Gastrocnemius medialis (tissue), 4 donors: ENCODE results near the gene C2orf76.

Experiments used
- POLR2A ChIP-seq, 2 donors: fragments of 450-650 bp; IDR thresholded peaks; one replicate each; pipeline ENCODE4 v1.6.1; 2017; ENCODE audit warnings: antibody characterized with exemption in 2 of 2, mild to moderate bottlenecking in 2 of 2, moderate library complexity in 2 of 2
- TF ChIP-seq, protein P1 (sequence below), 5 experiments: fragments of 450-650 bp in 3 of 5; fragments of 200-600 bp in 2 of 5; sonication (generic) in 2 of 5; IDR thresholded peaks in 4 of 5; conservative IDR thresholded peaks in 1 of 5; 1 replicate in 4 of 5; 2 replicates in 1 of 5; pipeline ENCODE4 v1.5.1; 2016 to 2019; ENCODE audit warnings: antibody characterized with exemption in 5 of 5, mild to moderate bottlenecking in 3 of 5, moderate library complexity in 3 of 5

DNA sequence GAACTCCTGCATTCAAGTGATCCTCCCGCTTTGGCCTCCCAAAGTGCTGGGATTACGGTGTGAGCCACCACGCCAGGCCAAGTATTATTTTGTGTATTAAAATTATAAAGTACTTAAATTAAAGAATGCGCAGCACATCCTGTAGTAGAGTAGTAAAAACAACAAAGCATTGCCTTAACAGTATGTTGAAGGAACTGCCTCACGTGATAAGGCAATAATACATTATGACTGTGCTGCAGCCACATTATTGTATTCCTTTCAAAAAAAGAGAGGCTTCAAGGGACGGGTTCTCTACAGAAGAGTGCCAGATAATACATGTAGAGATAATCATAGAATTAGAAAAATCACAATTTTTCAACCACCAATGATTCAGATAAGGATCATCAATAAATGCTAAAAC lies 33.7 kb downstream of the C2orf76 start:
- TF ChIP-seq, protein P1, sequence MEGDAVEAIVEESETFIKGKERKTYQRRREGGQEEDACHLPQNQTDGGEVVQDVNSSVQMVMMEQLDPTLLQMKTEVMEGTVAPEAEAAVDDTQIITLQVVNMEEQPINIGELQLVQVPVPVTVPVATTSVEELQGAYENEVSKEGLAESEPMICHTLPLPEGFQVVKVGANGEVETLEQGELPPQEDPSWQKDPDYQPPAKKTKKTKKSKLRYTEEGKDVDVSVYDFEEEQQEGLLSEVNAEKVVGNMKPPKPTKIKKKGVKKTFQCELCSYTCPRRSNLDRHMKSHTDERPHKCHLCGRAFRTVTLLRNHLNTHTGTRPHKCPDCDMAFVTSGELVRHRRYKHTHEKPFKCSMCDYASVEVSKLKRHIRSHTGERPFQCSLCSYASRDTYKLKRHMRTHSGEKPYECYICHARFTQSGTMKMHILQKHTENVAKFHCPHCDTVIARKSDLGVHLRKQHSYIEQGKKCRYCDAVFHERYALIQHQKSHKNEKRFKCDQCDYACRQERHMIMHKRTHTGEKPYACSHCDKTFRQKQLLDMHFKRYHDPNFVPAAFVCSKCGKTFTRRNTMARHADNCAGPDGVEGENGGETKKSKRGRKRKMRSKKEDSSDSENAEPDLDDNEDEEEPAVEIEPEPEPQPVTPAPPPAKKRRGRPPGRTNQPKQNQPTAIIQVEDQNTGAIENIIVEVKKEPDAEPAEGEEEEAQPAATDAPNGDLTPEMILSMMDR (IDR thresholded peaks at IDR 0.05 in 4 of 5, conservative IDR thresholded peaks at IDR 0.05 in 1 of 5) = no peak
- TF ChIP-seq POLR2A (IDR thresholded peaks at IDR 0.05) = no peak
